GM23338 (cell line): ENCODE data around the gene C8A. TPM values are rescaled to one million over a fixed set of nuclear protein-coding genes. Genes with fewer than 3 reads are reported as not detected.

Experiments used
- ATAC-seq: fragments of 200-7000 bp; cut with Tn5 transposase; 3 replicates; pipeline ENCODE4 v1.9.1; 2020
- DNase-seq: peaks from one replicate; pipeline ENCODE4 v3.0.0-alpha.2; 2015; ENCODE audit warnings: low spot score
- H2AFZ ChIP-seq: fragments of 200-600 bp; sonication (generic); 2 replicates; pipeline ENCODE4 v1.8.0; 2016; ENCODE audit warnings: antibody characterized with exemption, mild to moderate bottlenecking, moderate library complexity
- H3F3A ChIP-seq: fragments of 200-600 bp; sonication (generic); replicated peaks from 2 replicates; pipeline ENCODE4 v1.8.0; 2017; ENCODE audit warnings: antibody characterized with exemption, mixed run types, low read depth
- H3K27ac ChIP-seq: fragments of 200-600 bp; sonication (generic); 2 replicates; pipeline ENCODE4 v1.6.1; 2016; ENCODE audit warnings: low read depth
- H3K27me3 ChIP-seq: fragments of 200-600 bp; sonication (generic); 2 replicates; pipeline ENCODE4 v1.8.0; 2016; ENCODE audit warnings: mild to moderate bottlenecking, mixed run types, moderate library complexity; ENCODE audit not compliant: insufficient read depth
- H3K36me3 ChIP-seq: fragments of 200-600 bp; sonication (generic); 2 replicates; pipeline ENCODE4 v1.8.0; 2016; ENCODE audit warnings: mild to moderate bottlenecking; ENCODE audit not compliant: insufficient read depth
- H3K4me1 ChIP-seq: fragments of 200-600 bp; sonication (generic); 2 replicates; pipeline ENCODE4 v1.8.0; 2016; ENCODE audit warnings: mild to moderate bottlenecking, moderate library complexity; ENCODE audit not compliant: insufficient read depth
- H3K4me2 ChIP-seq: fragments of 200-600 bp; sonication (generic); 2 replicates; pipeline ENCODE4 v1.7.1; 2017; ENCODE audit warnings: mixed run types
- H3K4me3 ChIP-seq: fragments of 200-600 bp; sonication (generic); 2 replicates; pipeline ENCODE4 v1.6.1; 2016; ENCODE audit warnings: mixed run types
- H3K79me2 ChIP-seq: fragments of 200-600 bp; sonication (generic); replicated peaks from 2 replicates; pipeline ENCODE4 v1.8.0; 2017; ENCODE audit warnings: mild to moderate bottlenecking; ENCODE audit not compliant: insufficient read depth
- H3K9me2 ChIP-seq: fragments of 200-600 bp; sonication (generic); 2 replicates; pipeline ENCODE4 v1.8.0; 2017; ENCODE audit not compliant: insufficient read depth
- H4K20me1 ChIP-seq: fragments of 200-600 bp; sonication (generic); replicated peaks from 2 replicates; pipeline ENCODE4 v1.8.0; 2017; ENCODE audit warnings: mild to moderate bottlenecking; ENCODE audit not compliant: insufficient read depth
- H3K27ac Mint-ChIP-seq: 2 replicates; pipeline ENCODE4 v1.8.0; 2020; ENCODE audit warnings: inconsistent platforms, mild to moderate bottlenecking, moderate library complexity, mixed read lengths
- H3K27me3 Mint-ChIP-seq: 3 replicates; pipeline ENCODE4 v1.8.0; 2022; ENCODE audit warnings: low read depth, mild to moderate bottlenecking, moderate library complexity, mixed read lengths, inconsistent platforms; ENCODE audit not compliant: insufficient read depth, poor library complexity
- H3K36me3 Mint-ChIP-seq: 3 replicates; pipeline ENCODE4 v1.8.0; 2021; ENCODE audit warnings: low read depth, mild to moderate bottlenecking, inconsistent platforms, moderate library complexity, mixed read lengths
- H3K4me1 Mint-ChIP-seq: 3 replicates; pipeline ENCODE4 v1.8.0; 2020; ENCODE audit warnings: mild to moderate bottlenecking, inconsistent platforms, mixed read lengths
- H3K4me3 Mint-ChIP-seq: 3 replicates; pipeline ENCODE4 v1.8.0; 2021; ENCODE audit warnings: moderate library complexity, mild to moderate bottlenecking, inconsistent platforms, mixed read lengths
- H3K9me3 Mint-ChIP-seq: 3 replicates; pipeline ENCODE4 v1.8.0; 2020; ENCODE audit warnings: moderate library complexity, mild to moderate bottlenecking, inconsistent platforms, mixed read lengths
- CREB1 ChIP-seq: fragments of 250-450 bp; sonication (Bioruptor Pico); IDR thresholded peaks from 2 replicates; pipeline ENCODE4 v1.5.0; 2020; ENCODE audit warnings: low read depth, mild to moderate bottlenecking, moderate library complexity
- EZH2 ChIP-seq: fragments of 200-600 bp; sonication (generic); IDR thresholded peaks from one replicate; pipeline ENCODE4 v1.8.0; 2017; ENCODE audit warnings: antibody characterized with exemption, mild to moderate bottlenecking, low read depth; ENCODE audit not compliant: unreplicated experiment
- EZH2phosphoT487 ChIP-seq: fragments of 200-600 bp; sonication (generic); IDR thresholded peaks from one replicate; pipeline ENCODE4 v1.8.1; 2018; ENCODE audit warnings: antibody characterized with exemption; ENCODE audit not compliant: unreplicated experiment
- JUNB ChIP-seq: IDR thresholded peaks from one replicate; pipeline ENCODE4 v1.6.1; 2016; ENCODE audit warnings: antibody characterized with exemption; ENCODE audit not compliant: unreplicated experiment
- NANOG ChIP-seq: IDR thresholded peaks from 2 replicates; pipeline ENCODE4 v1.6.1; 2016; ENCODE audit warnings: antibody characterized with exemption, borderline replicate concordance
- REST ChIP-seq: IDR thresholded peaks from one replicate; pipeline ENCODE4 v1.6.1; 2018; ENCODE audit warnings: antibody characterized with exemption; ENCODE audit not compliant: unreplicated experiment
- ZNF114 ChIP-seq: fragments of 250-450 bp; sonication (Bioruptor Pico); IDR thresholded peaks from 2 replicates; pipeline ENCODE4 v1.5.0; 2020; ENCODE audit warnings: mild to moderate bottlenecking, moderate library complexity
- ZNF331 ChIP-seq: fragments of 250-450 bp; sonication (Bioruptor Pico); IDR thresholded peaks from 2 replicates; pipeline ENCODE4 v1.5.0; 2020; ENCODE audit warnings: low read depth, mild to moderate bottlenecking, moderate library complexity
- polyA plus RNA-seq: library from polyadenylated mRNA; unstranded; fragments of >200 nt; fragmentation: Nextera tagmentation; extraction: Ambion mirVana; gene quantifications from 2 replicates; pipeline ENCODE4 v1.2.1, GENCODE V29; 2016
- total RNA-seq: library from RNA; depleted of rRNA; stranded (reverse); fragments of >200 nt; shearing (Covaris generic); gene quantifications from 2 replicates; pipeline ENCODE4 v1.2.3, GENCODE V29; 2014
- TF ChIP-seq, protein P1 (sequence below): IDR thresholded peaks from 2 replicates; pipeline ENCODE4 v1.6.1; 2016; ENCODE audit warnings: antibody characterized with exemption

The C8A gene
- total and polyA plus RNA-seq, 2 experiments from 2014 or later: not detected

- Mint-ChIP-seq H3K27ac (no peak overlapping the region), H3K4me1 (peaks cover 6% of the 10 kb centered on the region; the same call in 2 of the 3 replicates), H3K27me3 (no peaks in the 10 kb centered on the region), H3K36me3 (no peaks in the 10 kb centered on the region; the same call in 2 of the 3 replicates), H3K4me3 (no peak overlapping the region), H3K9me3 (no peaks in the 10 kb centered on the region; the same call in none of the 3 replicates)
- Histone ChIP-seq H3K4me3 (no peak overlapping the region), H3F3A (no peaks in the 10 kb centered on the region), H3K36me3 (no peaks in the 10 kb centered on the region), H4K20me1 (no peaks in the 10 kb centered on the region), H3K9me2 (no peaks in the 10 kb centered on the region), H3K4me1 (no peaks in the 10 kb centered on the region), H2AFZ (no peak overlapping the region), H3K79me2 (no peaks in the 10 kb centered on the region), H3K27me3 (no peaks in the 10 kb centered on the region), H3K27ac (no peak overlapping the region), H3K4me2 (no peak overlapping the region)
- TF ChIP-seq EZH2phosphoT487 (no peak), ZNF114 (CRISPR knock-in tag) (no peak), CREB1 (no peak), JUNB (no peak), REST (no peak), ZNF331 (CRISPR knock-in tag) (no peak)
- DNase-seq (no peak), ATAC-seq (no peak)
These were observed 18.2 kb upstream of the C8A start for GRCh38 chr1:56836359-56836758.

- Histone ChIP-seq H3K4me2 (no peak overlapping the region), H2AFZ (no peak overlapping the region), H3K4me3 (no peak overlapping the region), H3K27ac (no peak overlapping the region), H4K20me1 (no peaks in the 10 kb centered on the region), H3K4me1 (no peaks in the 10 kb centered on the region), H3K27me3 (no peaks in the 10 kb centered on the region), H3F3A (no peaks in the 10 kb centered on the region), H3K36me3 (no peaks in the 10 kb centered on the region), H3K9me2 (no peaks in the 10 kb centered on the region), H3K79me2 (no peaks in the 10 kb centered on the region)
- no peak overlapping the region for H3K4me3 Mint-ChIP-seq
- no peaks in the 10 kb centered on the region; the same call in 2 of the 3 replicates for H3K36me3 Mint-ChIP-seq
- ATAC-seq (peak; percentile 45), DNase-seq (no peak)
- H3K27me3 Mint-ChIP-seq: no peaks in the 10 kb centered on the region
- no peaks in the 10 kb centered on the region; the same call in 1 of the 3 replicates for H3K9me3 Mint-ChIP-seq
- no peak overlapping the region for H3K27ac Mint-ChIP-seq
- peaks cover 2% of the 10 kb centered on the region; the same call in 2 of the 3 replicates for H3K4me1 Mint-ChIP-seq
- TF ChIP-seq, protein P1, sequence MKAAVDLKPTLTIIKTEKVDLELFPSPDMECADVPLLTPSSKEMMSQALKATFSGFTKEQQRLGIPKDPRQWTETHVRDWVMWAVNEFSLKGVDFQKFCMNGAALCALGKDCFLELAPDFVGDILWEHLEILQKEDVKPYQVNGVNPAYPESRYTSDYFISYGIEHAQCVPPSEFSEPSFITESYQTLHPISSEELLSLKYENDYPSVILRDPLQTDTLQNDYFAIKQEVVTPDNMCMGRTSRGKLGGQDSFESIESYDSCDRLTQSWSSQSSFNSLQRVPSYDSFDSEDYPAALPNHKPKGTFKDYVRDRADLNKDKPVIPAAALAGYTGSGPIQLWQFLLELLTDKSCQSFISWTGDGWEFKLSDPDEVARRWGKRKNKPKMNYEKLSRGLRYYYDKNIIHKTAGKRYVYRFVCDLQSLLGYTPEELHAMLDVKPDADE: no peak
- no peak for TF ChIP-seq EZH2phosphoT487
- no peak for TF ChIP-seq NANOG
- TF ChIP-seq CREB1: no peak
- TF ChIP-seq EZH2: no peak
- TF ChIP-seq ZNF114 (CRISPR knock-in tag): no peak
These were observed 17.2 kb upstream of the C8A start for GRCh38 chr1:56837244-56837939.
